Measurements from ENCODE around the gene TIGD4.

Gene TIGD4

DNA sequence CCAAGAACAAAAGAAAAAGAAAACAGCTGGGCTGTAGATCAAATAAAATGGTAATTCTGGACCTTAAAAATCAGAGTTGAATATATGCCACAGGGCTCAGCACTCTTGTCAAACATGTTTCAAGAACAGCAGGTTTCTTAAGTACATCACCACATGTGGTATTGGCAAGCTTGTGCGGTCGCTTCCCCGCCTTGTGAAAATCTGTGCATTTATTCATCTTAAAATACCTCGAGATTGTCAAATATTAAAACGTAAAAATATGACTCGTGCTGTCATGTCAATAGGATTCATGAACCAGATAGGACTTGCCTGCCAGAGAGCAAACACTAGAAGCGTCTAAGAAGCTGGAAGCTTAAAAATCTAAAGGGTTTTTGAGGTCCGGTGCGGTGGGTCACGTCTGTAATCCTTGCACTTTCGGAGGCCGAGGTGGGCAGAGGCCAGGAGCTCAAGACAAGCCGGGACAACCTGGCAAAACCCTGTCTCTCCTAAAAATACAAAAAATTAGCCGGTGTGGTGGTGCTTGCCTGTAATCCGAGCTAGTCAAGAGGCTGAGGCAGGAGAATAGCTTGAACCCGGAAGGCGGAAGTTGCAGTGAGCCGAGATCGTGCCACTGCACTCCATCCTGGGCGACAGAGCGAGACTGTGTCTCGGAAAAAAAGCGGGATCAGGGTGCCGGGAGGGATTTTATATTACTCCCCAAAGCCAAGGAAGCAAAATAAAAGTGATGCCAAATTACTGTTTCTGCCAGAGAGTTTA is 59.6 kb downstream of the TIGD4 start:
- DNase-seq: peak; percentile 41
